Gastrocnemius medialis (tissue), 4 donors: ENCODE results near the gene GSTA5. TPM values are rescaled to one million over a fixed set of nuclear protein-coding genes. Genes with fewer than 3 reads are reported as not detected.
"Not testable (repeated sequence)": the region's sequence is repeated elsewhere in the genome, so short reads cannot be mapped to it uniquely, and the experiment has no call there.

Source experiments
- ATAC-seq, 2 donors: fragments of 150-250 bp; one replicate each; pipeline ENCODE4 v1.9.1; 2016
- DNase-seq, 2 donors: peaks; one replicate each; pipeline ENCODE4 v3.0.0-alpha.2; 2019
- H3K27ac ChIP-seq, 4 donors: fragments of 200-600 bp; sonication (generic); 1 replicate in 1 of 4; 2 replicates in 3 of 4; pipeline ENCODE4 v1.5.1; 2016 to 2018; ENCODE audit warnings: mild to moderate bottlenecking in 2 of 4, moderate library complexity in 1 of 4
- H3K27me3 ChIP-seq, 3 donors: fragments of 200-600 bp; sonication (generic) in 2 of 3; 1 replicate in 1 of 3; 2 replicates in 2 of 3; pipeline versions ENCODE4 v1.5.1 to v1.6.0; 2016 to 2019; ENCODE audit warnings: mild to moderate bottlenecking in 1 of 3, moderate library complexity in 1 of 3
- H3K36me3 ChIP-seq, 2 donors: fragments of 200-600 bp; sonication (generic) in 1 of 2; one replicate each; pipeline ENCODE4 v1.5.1; 2017 to 2018
- H3K4me1 ChIP-seq, 2 donors: fragments of 200-600 bp; sonication (generic) in 1 of 2; one replicate each; pipeline ENCODE4 v1.5.1; 2016 to 2017; ENCODE audit warnings: mild to moderate bottlenecking in 2 of 2
- H3K4me3 ChIP-seq, 4 donors: fragments of 200-600 bp; sonication (generic) in 3 of 4; 1 replicate in 1 of 4; 2 replicates in 3 of 4; pipeline ENCODE4 v1.5.1; 2016 to 2019; ENCODE audit warnings: mild to moderate bottlenecking in 2 of 4
- H3K9me3 ChIP-seq, 3 donors: fragments of 200-600 bp; sonication (generic) in 2 of 3; 1 replicate in 1 of 3; 2 replicates in 2 of 3; pipeline ENCODE4 v1.5.1; 2016 to 2019
- POLR2A ChIP-seq, 2 donors: fragments of 450-650 bp; IDR thresholded peaks; one replicate each; pipeline ENCODE4 v1.6.1; 2017; ENCODE audit warnings: antibody characterized with exemption in 2 of 2, mild to moderate bottlenecking in 2 of 2, moderate library complexity in 2 of 2
- in situ Hi-C, 4 donors: fragments of 200-750 bp; cut with MboI; loops; one replicate each; pipeline versions ENCODE4 v1.15.0 to v1.8.0; 2017; ENCODE audit warnings: low sequenced_read_pairs in 4 of 4
- intact Hi-C: fragments of 100-400 bp; cut with DNase I; formaldehyde crosslinking; loops from one replicate; pipeline ENCODE4 v1.15.1; 2023; ENCODE audit warnings: low total_unique reads
- total RNA-seq, 4 donors: library from RNA; depleted of rRNA; stranded (reverse); fragments of >200 nt; gene quantifications; one replicate each; pipeline versions ENCODE4 v1.1.0 to v1.2.3, GENCODE V29; 2016
- TF ChIP-seq, protein P1 (sequence below), 5 experiments: fragments of 450-650 bp in 3 of 5; fragments of 200-600 bp in 2 of 5; sonication (generic) in 2 of 5; IDR thresholded peaks in 4 of 5; conservative IDR thresholded peaks in 1 of 5; 1 replicate in 4 of 5; 2 replicates in 1 of 5; pipeline ENCODE4 v1.5.1; 2016 to 2019; ENCODE audit warnings: antibody characterized with exemption in 5 of 5, mild to moderate bottlenecking in 3 of 5, moderate library complexity in 3 of 5

GSTA5 gene
- total RNA-seq, 4 donors from 2014 or later: not detected

GRCh38 chr6:52834481-52834880 is 6.1 kb downstream of the GSTA5 start:
- Histone ChIP-seq H3K27ac (no peak overlapping the region), H3K36me3 (no peaks in the 10 kb centered on the region), H3K4me1 (no peaks in the 10 kb centered on the region), H3K9me3 (no peaks in the 10 kb centered on the region), H3K27me3 (no peaks in the 10 kb centered on the region), H3K4me3 (no peak overlapping the region)
- ATAC-seq (no peak), DNase-seq (no peak)
- in situ Hi-C loops: no loop called here
- TF ChIP-seq POLR2A (IDR thresholded peaks at IDR 0.05): no peak
- TF ChIP-seq, protein P1, sequence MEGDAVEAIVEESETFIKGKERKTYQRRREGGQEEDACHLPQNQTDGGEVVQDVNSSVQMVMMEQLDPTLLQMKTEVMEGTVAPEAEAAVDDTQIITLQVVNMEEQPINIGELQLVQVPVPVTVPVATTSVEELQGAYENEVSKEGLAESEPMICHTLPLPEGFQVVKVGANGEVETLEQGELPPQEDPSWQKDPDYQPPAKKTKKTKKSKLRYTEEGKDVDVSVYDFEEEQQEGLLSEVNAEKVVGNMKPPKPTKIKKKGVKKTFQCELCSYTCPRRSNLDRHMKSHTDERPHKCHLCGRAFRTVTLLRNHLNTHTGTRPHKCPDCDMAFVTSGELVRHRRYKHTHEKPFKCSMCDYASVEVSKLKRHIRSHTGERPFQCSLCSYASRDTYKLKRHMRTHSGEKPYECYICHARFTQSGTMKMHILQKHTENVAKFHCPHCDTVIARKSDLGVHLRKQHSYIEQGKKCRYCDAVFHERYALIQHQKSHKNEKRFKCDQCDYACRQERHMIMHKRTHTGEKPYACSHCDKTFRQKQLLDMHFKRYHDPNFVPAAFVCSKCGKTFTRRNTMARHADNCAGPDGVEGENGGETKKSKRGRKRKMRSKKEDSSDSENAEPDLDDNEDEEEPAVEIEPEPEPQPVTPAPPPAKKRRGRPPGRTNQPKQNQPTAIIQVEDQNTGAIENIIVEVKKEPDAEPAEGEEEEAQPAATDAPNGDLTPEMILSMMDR (IDR thresholded peaks at IDR 0.05 in 4 of 5, conservative IDR thresholded peaks at IDR 0.05 in 1 of 5): no peak
- intact Hi-C loops: no loop called here

- DNase-seq, H3K4me3 ChIP-seq, in situ Hi-C loops, H3K27me3 ChIP-seq, H3K27ac ChIP-seq, intact Hi-C loops, H3K36me3 ChIP-seq, ATAC-seq, H3K9me3 ChIP-seq, H3K4me1 ChIP-seq: not testable (repeated sequence)
Observed at GRCh38 chr6:52830869-52831268, 9.7 kb downstream of the GSTA5 start.

GRCh38 chr6:52829046-52829817 is 11.4 kb downstream of the GSTA5 start:
- DNase-seq (no peak), ATAC-seq (no peak)
- intact Hi-C loops (no loop called here), in situ Hi-C loops (loop anchor here in 2 of 4 donors (5.0 kb wide), 1 partner anchor 42 kb away; no protein-coding TSS in a partner anchor)
- Histone ChIP-seq H3K36me3 (no peaks in the 10 kb centered on the region), H3K4me1 (no peaks in the 10 kb centered on the region), H3K27me3 (no peaks in the 10 kb centered on the region), H3K9me3 (no peaks in the 10 kb centered on the region), H3K27ac (no peak overlapping the region), H3K4me3 (no peak overlapping the region)
- TF ChIP-seq POLR2A (IDR thresholded peaks at IDR 0.05): no peak
- TF ChIP-seq, protein P1 (IDR thresholded peaks at IDR 0.05 in 4 of 5, conservative IDR thresholded peaks at IDR 0.05 in 1 of 5): no peak

DNA sequence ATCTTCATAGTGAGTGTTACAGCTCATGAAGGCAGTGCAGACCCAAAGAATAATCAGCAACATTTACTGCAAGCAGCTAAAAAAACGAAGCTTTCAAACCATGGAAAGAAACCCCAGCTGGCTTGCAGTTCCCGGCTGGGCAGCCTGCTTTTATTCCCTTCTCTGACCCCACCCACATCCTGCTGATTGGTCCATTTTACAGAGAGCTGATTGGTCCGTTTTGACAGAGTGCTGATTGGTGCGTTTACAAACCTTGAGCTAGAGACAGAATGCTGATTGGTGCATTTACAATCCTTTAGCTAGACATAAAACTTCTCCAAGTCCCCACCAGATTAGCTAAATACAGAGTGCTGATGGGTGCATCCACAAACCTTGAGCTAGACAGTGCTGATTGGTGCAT is 12.0 kb downstream of the GSTA5 start:
- H3K36me3 ChIP-seq, H3K27ac ChIP-seq, DNase-seq, H3K9me3 ChIP-seq, H3K27me3 ChIP-seq, intact Hi-C loops, ATAC-seq, H3K4me3 ChIP-seq, H3K4me1 ChIP-seq: not testable (repeated sequence)
- in situ Hi-C loops: loop anchor here in 2 of 4 donors (5.0 kb wide), 1 partner anchor 41 kb away; no protein-coding TSS in a partner anchor

GRCh38 chr6:52827073-52827783 is 13.4 kb downstream of the GSTA5 start:
- in situ Hi-C loops: loop anchor here in 2 of 4 donors (5.0 kb wide), 1 partner anchor 40 kb away; no protein-coding TSS in a partner anchor
- DNase-seq, H3K36me3 ChIP-seq: not testable (repeated sequence)

DNA sequence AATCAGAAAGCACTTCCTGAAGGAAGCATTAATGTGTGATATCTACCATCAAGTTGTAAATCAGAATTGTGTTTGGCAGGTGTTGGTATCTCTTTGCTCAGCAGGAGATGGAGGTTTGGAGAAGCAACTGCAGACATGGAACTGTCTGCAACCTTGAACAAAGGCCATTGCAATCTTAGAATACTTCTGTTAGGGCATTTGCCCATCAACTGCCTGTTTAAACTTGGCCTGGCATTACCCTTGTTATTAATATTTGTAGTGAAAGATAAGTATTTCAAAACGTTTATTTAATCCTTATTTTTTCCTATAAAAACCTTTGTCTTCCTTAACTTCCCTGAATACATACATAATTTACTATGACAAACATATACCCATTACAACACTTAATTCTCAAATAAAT is 14.1 kb downstream of the GSTA5 start:
- Histone ChIP-seq H3K27me3 (no peaks in the 10 kb centered on the region), H3K4me1 (no peaks in the 10 kb centered on the region), H3K27ac (no peak overlapping the region), H3K9me3 (no peaks in the 10 kb centered on the region), H3K4me3 (no peak overlapping the region), H3K36me3 (no peaks in the 10 kb centered on the region)
- in situ Hi-C loops (loop anchor here in 2 of 4 donors (5.0 kb wide), 1 partner anchor 39 kb away; no protein-coding TSS in a partner anchor), intact Hi-C loops (loop anchor here (2.0 kb wide), 1 partner anchor 40 kb away; no protein-coding TSS in a partner anchor)
- no peak for ATAC-seq
- TF ChIP-seq POLR2A (IDR thresholded peaks at IDR 0.05): no peak
- TF ChIP-seq, protein P1 (IDR thresholded peaks at IDR 0.05 in 4 of 5, conservative IDR thresholded peaks at IDR 0.05 in 1 of 5): no peak
- DNase-seq: no peak

More at GRCh38 chr6:52827073-52827783, 13.4 kb downstream of the GSTA5 start:
- not testable (repeated sequence) for ATAC-seq, H3K27ac ChIP-seq, H3K4me1 ChIP-seq, H3K4me3 ChIP-seq, H3K27me3 ChIP-seq, H3K9me3 ChIP-seq
- intact Hi-C loops: loop anchor here (2.0 kb wide), 1 partner anchor 40 kb away; no protein-coding TSS in a partner anchor

DNA sequence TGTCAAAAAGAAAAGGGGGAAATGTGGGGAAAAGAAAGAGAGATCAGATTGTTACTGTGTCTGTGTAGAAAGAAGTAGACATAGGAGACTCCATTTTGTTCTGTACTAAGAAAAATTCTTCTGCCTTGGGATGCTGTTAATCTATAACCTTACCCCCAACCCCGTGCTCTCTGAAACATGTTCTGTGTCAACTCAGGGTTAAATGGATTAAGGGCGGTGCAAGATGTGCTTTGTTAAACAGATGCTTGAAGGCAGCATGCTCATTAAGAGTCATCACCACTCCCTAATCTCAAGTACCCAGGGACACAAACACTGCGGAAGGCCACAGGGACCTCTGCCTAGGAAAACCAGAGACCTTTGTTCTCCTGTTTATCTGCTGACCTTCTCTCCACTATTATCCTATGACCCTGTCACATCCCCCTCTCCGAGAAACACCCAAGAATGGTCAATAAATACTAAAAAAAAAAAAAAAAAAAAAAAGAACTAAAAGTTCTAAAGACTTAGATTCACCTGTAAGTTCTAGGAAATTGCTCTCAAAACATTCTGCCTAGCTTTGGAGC is 14.6 kb downstream of the GSTA5 start:
- not testable (repeated sequence) for ATAC-seq, H3K36me3 ChIP-seq, DNase-seq, H3K4me3 ChIP-seq, H3K27me3 ChIP-seq, H3K27ac ChIP-seq, H3K4me1 ChIP-seq, H3K9me3 ChIP-seq
- intact Hi-C loops (loop anchor here (2.0 kb wide), 1 partner anchor 39 kb away; no protein-coding TSS in a partner anchor), in situ Hi-C loops (loop anchor here in 2 of 4 donors (5.0 kb wide), 1 partner anchor 39 kb away; no protein-coding TSS in a partner anchor)

DNA sequence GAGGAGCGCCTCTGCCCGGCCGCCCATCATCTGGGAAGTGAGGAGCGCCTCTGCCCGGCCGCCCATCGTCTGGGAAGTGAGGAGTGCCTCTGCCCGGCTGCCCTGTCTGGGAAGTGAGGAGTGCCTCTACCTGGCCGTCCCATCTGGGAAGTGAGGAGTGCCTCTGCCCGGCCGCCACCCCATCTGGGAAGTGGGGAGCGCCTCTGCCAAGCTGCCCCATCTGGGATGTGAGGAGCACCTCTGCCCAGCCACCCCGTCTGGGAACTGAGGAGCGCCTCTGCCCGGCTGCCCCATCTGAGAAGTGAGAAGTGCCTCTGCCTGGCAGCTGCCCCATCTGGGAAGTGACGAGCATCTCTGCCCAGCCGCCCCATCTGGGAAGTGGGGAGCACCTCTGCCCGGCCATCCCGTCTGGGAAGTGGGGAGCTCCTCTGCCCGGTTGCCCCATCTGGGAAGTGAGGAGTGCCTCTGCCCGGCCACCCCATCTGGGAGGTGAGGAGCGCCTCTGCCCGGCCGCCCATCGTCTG is 15.3 kb downstream of the GSTA5 start:
- H3K4me3 ChIP-seq, H3K27ac ChIP-seq, intact Hi-C loops, H3K36me3 ChIP-seq, ATAC-seq, H3K27me3 ChIP-seq, H3K4me1 ChIP-seq, DNase-seq, H3K9me3 ChIP-seq: not testable (repeated sequence)
- in situ Hi-C loops: loop anchor here in 2 of 4 donors (5.0 kb wide), 1 partner anchor 38 kb away; no protein-coding TSS in a partner anchor
